GM23338 (cell line): ENCODE measurements around the gene CRYL1. TPM values are rescaled to one million over a fixed set of nuclear protein-coding genes. Genes with fewer than 3 reads are reported as not detected.

Source experiments
- ATAC-seq: fragments of 200-7000 bp; cut with Tn5 transposase; 3 replicates; pipeline ENCODE4 v1.9.1; 2020
- DNase-seq: peaks from one replicate; pipeline ENCODE4 v3.0.0-alpha.2; 2015; ENCODE audit warnings: low spot score
- H2AFZ ChIP-seq: fragments of 200-600 bp; sonication (generic); 2 replicates; pipeline ENCODE4 v1.8.0; 2016; ENCODE audit warnings: antibody characterized with exemption, mild to moderate bottlenecking, moderate library complexity
- H3F3A ChIP-seq: fragments of 200-600 bp; sonication (generic); replicated peaks from 2 replicates; pipeline ENCODE4 v1.8.0; 2017; ENCODE audit warnings: antibody characterized with exemption, mixed run types, low read depth
- H3K27ac ChIP-seq: fragments of 200-600 bp; sonication (generic); 2 replicates; pipeline ENCODE4 v1.6.1; 2016; ENCODE audit warnings: low read depth
- H3K27me3 ChIP-seq: fragments of 200-600 bp; sonication (generic); 2 replicates; pipeline ENCODE4 v1.8.0; 2016; ENCODE audit warnings: mild to moderate bottlenecking, mixed run types, moderate library complexity; ENCODE audit not compliant: insufficient read depth
- H3K36me3 ChIP-seq: fragments of 200-600 bp; sonication (generic); 2 replicates; pipeline ENCODE4 v1.8.0; 2016; ENCODE audit warnings: mild to moderate bottlenecking; ENCODE audit not compliant: insufficient read depth
- H3K4me1 ChIP-seq: fragments of 200-600 bp; sonication (generic); 2 replicates; pipeline ENCODE4 v1.8.0; 2016; ENCODE audit warnings: mild to moderate bottlenecking, moderate library complexity; ENCODE audit not compliant: insufficient read depth
- H3K4me2 ChIP-seq: fragments of 200-600 bp; sonication (generic); 2 replicates; pipeline ENCODE4 v1.7.1; 2017; ENCODE audit warnings: mixed run types
- H3K4me3 ChIP-seq: fragments of 200-600 bp; sonication (generic); 2 replicates; pipeline ENCODE4 v1.6.1; 2016; ENCODE audit warnings: mixed run types
- H3K79me2 ChIP-seq: fragments of 200-600 bp; sonication (generic); replicated peaks from 2 replicates; pipeline ENCODE4 v1.8.0; 2017; ENCODE audit warnings: mild to moderate bottlenecking; ENCODE audit not compliant: insufficient read depth
- H3K9me2 ChIP-seq: fragments of 200-600 bp; sonication (generic); 2 replicates; pipeline ENCODE4 v1.8.0; 2017; ENCODE audit not compliant: insufficient read depth
- H4K20me1 ChIP-seq: fragments of 200-600 bp; sonication (generic); replicated peaks from 2 replicates; pipeline ENCODE4 v1.8.0; 2017; ENCODE audit warnings: mild to moderate bottlenecking; ENCODE audit not compliant: insufficient read depth
- H3K27ac Mint-ChIP-seq: 2 replicates; pipeline ENCODE4 v1.8.0; 2020; ENCODE audit warnings: inconsistent platforms, mild to moderate bottlenecking, moderate library complexity, mixed read lengths
- H3K27me3 Mint-ChIP-seq: 3 replicates; pipeline ENCODE4 v1.8.0; 2022; ENCODE audit warnings: low read depth, mild to moderate bottlenecking, moderate library complexity, mixed read lengths, inconsistent platforms; ENCODE audit not compliant: insufficient read depth, poor library complexity
- H3K36me3 Mint-ChIP-seq: 3 replicates; pipeline ENCODE4 v1.8.0; 2021; ENCODE audit warnings: low read depth, mild to moderate bottlenecking, inconsistent platforms, moderate library complexity, mixed read lengths
- H3K4me1 Mint-ChIP-seq: 3 replicates; pipeline ENCODE4 v1.8.0; 2020; ENCODE audit warnings: mild to moderate bottlenecking, inconsistent platforms, mixed read lengths
- H3K4me3 Mint-ChIP-seq: 3 replicates; pipeline ENCODE4 v1.8.0; 2021; ENCODE audit warnings: moderate library complexity, mild to moderate bottlenecking, inconsistent platforms, mixed read lengths
- H3K9me3 Mint-ChIP-seq: 3 replicates; pipeline ENCODE4 v1.8.0; 2020; ENCODE audit warnings: moderate library complexity, mild to moderate bottlenecking, inconsistent platforms, mixed read lengths
- CREB1 ChIP-seq: fragments of 250-450 bp; sonication (Bioruptor Pico); IDR thresholded peaks from 2 replicates; pipeline ENCODE4 v1.5.0; 2020; ENCODE audit warnings: low read depth, mild to moderate bottlenecking, moderate library complexity
- EZH2 ChIP-seq: fragments of 200-600 bp; sonication (generic); IDR thresholded peaks from one replicate; pipeline ENCODE4 v1.8.0; 2017; ENCODE audit warnings: antibody characterized with exemption, mild to moderate bottlenecking, low read depth; ENCODE audit not compliant: unreplicated experiment
- JUNB ChIP-seq: IDR thresholded peaks from one replicate; pipeline ENCODE4 v1.6.1; 2016; ENCODE audit warnings: antibody characterized with exemption; ENCODE audit not compliant: unreplicated experiment
- NANOG ChIP-seq: IDR thresholded peaks from 2 replicates; pipeline ENCODE4 v1.6.1; 2016; ENCODE audit warnings: antibody characterized with exemption, borderline replicate concordance
- ZNF331 ChIP-seq: fragments of 250-450 bp; sonication (Bioruptor Pico); IDR thresholded peaks from 2 replicates; pipeline ENCODE4 v1.5.0; 2020; ENCODE audit warnings: low read depth, mild to moderate bottlenecking, moderate library complexity
- polyA plus RNA-seq: library from polyadenylated mRNA; unstranded; fragments of >200 nt; fragmentation: Nextera tagmentation; extraction: Ambion mirVana; gene quantifications from 2 replicates; pipeline ENCODE4 v1.2.1, GENCODE V29; 2016
- total RNA-seq: library from RNA; depleted of rRNA; stranded (reverse); fragments of >200 nt; shearing (Covaris generic); gene quantifications from 2 replicates; pipeline ENCODE4 v1.2.3, GENCODE V29; 2014
- TF ChIP-seq, protein P1 (sequence below): IDR thresholded peaks from one replicate; pipeline ENCODE4 v1.6.1; 2018; ENCODE audit warnings: antibody characterized with exemption; ENCODE audit not compliant: unreplicated experiment
- TF ChIP-seq, protein P2 (sequence below): IDR thresholded peaks from 2 replicates; pipeline ENCODE4 v1.6.1; 2016; ENCODE audit warnings: antibody characterized with exemption
- TF ChIP-seq, protein P3 (sequence below), 2 experiments: fragments of 200-600 bp in 1 of 2; sonication (generic) in 1 of 2; conservative IDR thresholded peaks; 2 replicates each; pipeline versions ENCODE4 v1.5.1 to v1.6.1; 2016 to 2017; ENCODE audit warnings: antibody characterized with exemption in 2 of 2, low read depth in 2 of 2, mild to moderate bottlenecking in 2 of 2, moderate library complexity in 1 of 2

Gene CRYL1
- total and polyA plus RNA-seq, 2 experiments from 2014 or later: 2.2 to 2.6 TPM

DNA sequence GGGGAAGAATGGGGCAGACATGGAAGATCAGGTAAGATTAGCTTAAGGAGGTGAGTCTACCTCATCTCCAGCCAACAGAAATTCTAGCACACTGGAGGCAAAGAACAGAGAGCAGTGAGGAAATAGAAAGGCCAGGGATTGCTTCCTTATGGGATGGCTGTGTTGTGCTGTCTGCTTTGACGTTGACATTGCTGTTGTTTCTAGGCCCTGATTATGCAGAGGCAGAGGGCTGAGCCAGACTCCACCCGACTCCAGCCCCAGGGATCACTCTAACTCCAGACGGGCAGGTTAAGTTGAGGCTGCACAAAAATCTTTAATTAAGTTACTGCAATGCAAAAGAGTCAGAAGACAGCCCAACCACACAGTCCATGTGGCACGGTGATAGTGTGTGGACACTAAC is 24.1 kb downstream of the CRYL1 start:
- Mint-ChIP-seq H3K4me1 (peaks cover 8% of the 10 kb centered on the region; the same call in 2 of the 3 replicates), H3K36me3 (peaks cover 10% of the 10 kb centered on the region; the same call in 2 of the 3 replicates), H3K4me3 (no peak overlapping the region), H3K9me3 (peaks cover 24% of the 10 kb centered on the region), H3K27me3 (peaks cover 3% of the 10 kb centered on the region), H3K27ac (no peak overlapping the region)
- no peaks in the 10 kb centered on the region; the same call in 1 of the 2 replicates for H4K20me1 ChIP-seq
- H3K79me2 ChIP-seq: no peaks in the 10 kb centered on the region
- no peak overlapping the region for H3K4me3 ChIP-seq
- H3F3A ChIP-seq: no peaks in the 10 kb centered on the region
- H3K4me2 ChIP-seq: no peak overlapping the region
- H3K27me3 ChIP-seq: no peaks in the 10 kb centered on the region
- H3K27ac ChIP-seq: no peak overlapping the region
- H3K4me1 ChIP-seq: no peaks in the 10 kb centered on the region
- no peaks in the 10 kb centered on the region for H3K36me3 ChIP-seq
- no peak overlapping the region for H2AFZ ChIP-seq
- ATAC-seq (no peak), DNase-seq (no peak)
- TF ChIP-seq, protein P1, sequence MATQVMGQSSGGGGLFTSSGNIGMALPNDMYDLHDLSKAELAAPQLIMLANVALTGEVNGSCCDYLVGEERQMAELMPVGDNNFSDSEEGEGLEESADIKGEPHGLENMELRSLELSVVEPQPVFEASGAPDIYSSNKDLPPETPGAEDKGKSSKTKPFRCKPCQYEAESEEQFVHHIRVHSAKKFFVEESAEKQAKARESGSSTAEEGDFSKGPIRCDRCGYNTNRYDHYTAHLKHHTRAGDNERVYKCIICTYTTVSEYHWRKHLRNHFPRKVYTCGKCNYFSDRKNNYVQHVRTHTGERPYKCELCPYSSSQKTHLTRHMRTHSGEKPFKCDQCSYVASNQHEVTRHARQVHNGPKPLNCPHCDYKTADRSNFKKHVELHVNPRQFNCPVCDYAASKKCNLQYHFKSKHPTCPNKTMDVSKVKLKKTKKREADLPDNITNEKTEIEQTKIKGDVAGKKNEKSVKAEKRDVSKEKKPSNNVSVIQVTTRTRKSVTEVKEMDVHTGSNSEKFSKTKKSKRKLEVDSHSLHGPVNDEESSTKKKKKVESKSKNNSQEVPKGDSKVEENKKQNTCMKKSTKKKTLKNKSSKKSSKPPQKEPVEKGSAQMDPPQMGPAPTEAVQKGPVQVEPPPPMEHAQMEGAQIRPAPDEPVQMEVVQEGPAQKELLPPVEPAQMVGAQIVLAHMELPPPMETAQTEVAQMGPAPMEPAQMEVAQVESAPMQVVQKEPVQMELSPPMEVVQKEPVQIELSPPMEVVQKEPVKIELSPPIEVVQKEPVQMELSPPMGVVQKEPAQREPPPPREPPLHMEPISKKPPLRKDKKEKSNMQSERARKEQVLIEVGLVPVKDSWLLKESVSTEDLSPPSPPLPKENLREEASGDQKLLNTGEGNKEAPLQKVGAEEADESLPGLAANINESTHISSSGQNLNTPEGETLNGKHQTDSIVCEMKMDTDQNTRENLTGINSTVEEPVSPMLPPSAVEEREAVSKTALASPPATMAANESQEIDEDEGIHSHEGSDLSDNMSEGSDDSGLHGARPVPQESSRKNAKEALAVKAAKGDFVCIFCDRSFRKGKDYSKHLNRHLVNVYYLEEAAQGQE: no peak
- TF ChIP-seq EZH2 (no peak), NANOG (no peak), ZNF331 (no peak), JUNB (no peak)
- TF ChIP-seq, protein P2, sequence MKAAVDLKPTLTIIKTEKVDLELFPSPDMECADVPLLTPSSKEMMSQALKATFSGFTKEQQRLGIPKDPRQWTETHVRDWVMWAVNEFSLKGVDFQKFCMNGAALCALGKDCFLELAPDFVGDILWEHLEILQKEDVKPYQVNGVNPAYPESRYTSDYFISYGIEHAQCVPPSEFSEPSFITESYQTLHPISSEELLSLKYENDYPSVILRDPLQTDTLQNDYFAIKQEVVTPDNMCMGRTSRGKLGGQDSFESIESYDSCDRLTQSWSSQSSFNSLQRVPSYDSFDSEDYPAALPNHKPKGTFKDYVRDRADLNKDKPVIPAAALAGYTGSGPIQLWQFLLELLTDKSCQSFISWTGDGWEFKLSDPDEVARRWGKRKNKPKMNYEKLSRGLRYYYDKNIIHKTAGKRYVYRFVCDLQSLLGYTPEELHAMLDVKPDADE: no peak
- TF ChIP-seq, protein P3, sequence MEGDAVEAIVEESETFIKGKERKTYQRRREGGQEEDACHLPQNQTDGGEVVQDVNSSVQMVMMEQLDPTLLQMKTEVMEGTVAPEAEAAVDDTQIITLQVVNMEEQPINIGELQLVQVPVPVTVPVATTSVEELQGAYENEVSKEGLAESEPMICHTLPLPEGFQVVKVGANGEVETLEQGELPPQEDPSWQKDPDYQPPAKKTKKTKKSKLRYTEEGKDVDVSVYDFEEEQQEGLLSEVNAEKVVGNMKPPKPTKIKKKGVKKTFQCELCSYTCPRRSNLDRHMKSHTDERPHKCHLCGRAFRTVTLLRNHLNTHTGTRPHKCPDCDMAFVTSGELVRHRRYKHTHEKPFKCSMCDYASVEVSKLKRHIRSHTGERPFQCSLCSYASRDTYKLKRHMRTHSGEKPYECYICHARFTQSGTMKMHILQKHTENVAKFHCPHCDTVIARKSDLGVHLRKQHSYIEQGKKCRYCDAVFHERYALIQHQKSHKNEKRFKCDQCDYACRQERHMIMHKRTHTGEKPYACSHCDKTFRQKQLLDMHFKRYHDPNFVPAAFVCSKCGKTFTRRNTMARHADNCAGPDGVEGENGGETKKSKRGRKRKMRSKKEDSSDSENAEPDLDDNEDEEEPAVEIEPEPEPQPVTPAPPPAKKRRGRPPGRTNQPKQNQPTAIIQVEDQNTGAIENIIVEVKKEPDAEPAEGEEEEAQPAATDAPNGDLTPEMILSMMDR (conservative IDR thresholded peaks at IDR 0.05; ENCODE audit: low read depth in 2 of 2): no peak
- H3K9me2 ChIP-seq: 0 out of 2 replicates have a peak, but pooled peaks cover 4% of the 10 kb centered on the region

DNA sequence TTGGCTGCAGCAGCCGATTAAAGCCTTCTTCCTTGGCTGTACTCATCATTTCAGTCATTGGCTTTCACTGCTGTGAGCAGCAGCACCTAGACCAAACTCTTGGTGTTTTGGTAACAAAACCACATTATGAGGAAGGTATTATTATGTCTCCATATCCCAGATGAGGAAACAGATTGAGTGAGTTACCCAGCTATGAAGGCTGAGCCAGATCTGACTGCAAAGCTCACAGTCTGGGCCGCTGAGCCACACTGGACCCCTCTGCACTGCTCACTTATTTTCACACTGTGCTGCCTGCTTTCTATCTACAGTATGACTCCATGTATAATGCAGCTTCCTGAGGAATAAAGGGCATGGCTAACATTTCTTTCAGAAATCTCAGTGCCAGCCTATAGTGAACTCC is 24.5 kb downstream of the CRYL1 start:
- Histone ChIP-seq H3K36me3 (no peaks in the 10 kb centered on the region), H3F3A (no peaks in the 10 kb centered on the region), H4K20me1 (no peaks in the 10 kb centered on the region; the same call in 1 of the 2 replicates), H2AFZ (no peak overlapping the region), H3K79me2 (no peaks in the 10 kb centered on the region), H3K27me3 (no peaks in the 10 kb centered on the region), H3K4me2 (no peak overlapping the region), H3K4me3 (no peak overlapping the region), H3K27ac (no peak overlapping the region), H3K9me2 (0 out of 2 replicates have a peak, but pooled peaks cover 4% of the 10 kb centered on the region), H3K4me1 (no peaks in the 10 kb centered on the region)
- peaks cover 10% of the 10 kb centered on the region; the same call in 2 of the 3 replicates for H3K36me3 Mint-ChIP-seq
- peaks cover 24% of the 10 kb centered on the region for H3K9me3 Mint-ChIP-seq
- H3K27ac Mint-ChIP-seq: no peak overlapping the region
- no peak for TF ChIP-seq CREB1 (CRISPR knock-in tag)
- peaks cover 8% of the 10 kb centered on the region; the same call in 2 of the 3 replicates for H3K4me1 Mint-ChIP-seq
- DNase-seq (no peak), ATAC-seq (no peak)
- H3K27me3 Mint-ChIP-seq: peaks cover 3% of the 10 kb centered on the region
- no peak overlapping the region for H3K4me3 Mint-ChIP-seq
